Right cardiac atrium (tissue), 5 donors: ENCODE data around the gene PPME1. TPM values are rescaled to one million over a fixed set of nuclear protein-coding genes. Genes with fewer than 3 reads are reported as not detected.
"Not testable (repeated sequence)": the region's sequence is repeated elsewhere in the genome, so short reads cannot be mapped to it uniquely, and the experiment has no call there.

Experiments
- ATAC-seq, 2 donors: fragments of 200-7000 bp; cut with Tn5 transposase; one replicate each; pipeline versions ENCODE4 v1.8.0 to v1.9.1; 2020; ENCODE audit warnings: moderate library complexity in 2 of 2, mild to moderate bottlenecking in 1 of 2
- DNase-seq, 3 donors: peaks; one replicate each; pipeline ENCODE4 v3.0.0-alpha.2; 2020
- H3K27ac ChIP-seq: one replicate; pipeline ENCODE4 v1.5.1; 2013; ENCODE audit warnings: mild to moderate bottlenecking, low read length, control low read depth, moderate library complexity
- H3K27me3 ChIP-seq: one replicate; pipeline ENCODE4 v1.6.1; 2013; ENCODE audit not compliant: control insufficient read depth, insufficient read depth
- H3K4me1 ChIP-seq: one replicate; pipeline ENCODE4 v1.6.1; 2013; ENCODE audit warnings: low read length; ENCODE audit not compliant: control insufficient read depth, insufficient read depth
- H3K4me3 ChIP-seq: one replicate; pipeline ENCODE4 v1.5.1; 2013; ENCODE audit warnings: low read length, control low read depth
- H3K9me3 ChIP-seq: one replicate; pipeline ENCODE4 v1.6.1; 2013; ENCODE audit warnings: low read length; ENCODE audit not compliant: control insufficient read depth
- WGBS: extraction: QIAGEN DNeasy Blood & Tissue Kit; methylation state at CpG from one replicate; pipeline ENCODE4 v1.1.7; 2013; 5-methylcytosine and 5-hydroxymethylcytosine counted together
- intact Hi-C, 4 donors: fragments of 100-400 bp; cut with DNase I; formaldehyde crosslinking; loops; one replicate each; pipeline versions ENCODE4 v1.11.0 to v1.14.0; 2022 to 2023
- long read RNA-seq, 4 donors: library from polyadenylated mRNA; unstranded; transcript quantifications; one replicate each; pipeline ENCODE4 v2.0.0, GENCODE V29; 2020 to 2021
- polyA plus RNA-seq: library from polyadenylated mRNA; stranded (reverse); fragments of 200-250 nt; gene quantifications from one replicate; pipeline ENCODE4 v1.2.3, GENCODE V29; 2013
- total RNA-seq, 4 donors: library from RNA; stranded (reverse); fragmentation: NEBNext Ultra II Directional; extraction: Animal tissue kit (Norgen Biotek cat#: 25700); gene quantifications; one replicate each; pipeline ENCODE4 v1.2.1, GENCODE V29; 2021
- donor health status: healthy with polysubstance abuse.
- donor health status: DM: no; HTN: yes; CAD: no.
- donor health status: DM: no; HTN: no; CAD: no.
- donor health status: DM: no; HTN: yes; CAD: no; lungs with severe emphysema.
- donor health status: DM: yes; HTN: yes; CAD: no.

PPME1 gene
- 10 to 100 TPM; 31.3 to 38.5 (median 35.2) TPM for total RNA-seq
- 29.3 TPM for polyA plus RNA-seq
- long read RNA-seq, donor 1, transcript PPME1-201 (14 exons, 2,677 nt), result major isoform, 92 of 102 reads
- long read RNA-seq, donor 1, partial matches to known transcripts, result 4 of 102 reads
- long read RNA-seq, donor 1, other reads (novel, unspliced or antisense), result 6 of 102 reads
- long read RNA-seq, donor 2, transcript PPME1-201 (14 exons, 2,677 nt), result major isoform, 33 of 37 reads
- long read RNA-seq, donor 2, partial matches to known transcripts, result 3 of 37 reads
- long read RNA-seq, donor 2, other reads (novel, unspliced or antisense), result 1 of 37 reads
- long read RNA-seq, donor 3, full-length matches to known transcripts, result 249 of 275 reads
- long read RNA-seq, donor 3, partial matches to known transcripts, result 10 of 275 reads
- long read RNA-seq, donor 3, other reads (novel, unspliced or antisense), result 16 of 275 reads
- long read RNA-seq, donor 4, transcript PPME1-201 (14 exons, 2,677 nt), result major isoform, 44 of 52 reads
- long read RNA-seq, donor 4, partial matches to known transcripts, result 4 of 52 reads
- long read RNA-seq, donor 4, other reads (novel, unspliced or antisense), result 3 of 52 reads

GRCh38 chr11:74170694-74171629 lies at the start of gene PPME1, which contains the start of gene C2CD3:
PPME1 (plus strand) TSS chr11:74171289; CDS start chr11:74171422, 133 bp downstream.
C2CD3 (minus strand) TSS chr11:74171002; CDS start chr11:74170792, 210 bp downstream.
- H3K9me3 ChIP-seq, result no peaks in the 10 kb centered on the region
- intact Hi-C loops, result no loop called here

GRCh38 chr11:74121804-74122203 lies 49.3 kb upstream of the PPME1 start:
- Histone ChIP-seq H3K4me1 (no peaks in the 10 kb centered on the region), H3K27me3 (no peaks in the 10 kb centered on the region), H3K4me3 (no peak overlapping the region), H3K27ac (no peak overlapping the region), H3K9me3 (no peaks in the 10 kb centered on the region)
- ATAC-seq, result no peak
- intact Hi-C loops, result no loop called here
- 86% methylated on average over 5 of the region's 5 CpGs for WGBS
- no peak for DNase-seq

More at GRCh38 chr11:74170694-74171629, at the start of gene PPME1, which contains the start of gene C2CD3:
- Histone ChIP-seq H3K4me1 (peaks cover 3% of the 10 kb centered on the region), H3K27ac (peak within 1 kb of the TSS; percentile 56), H3K27me3 (no peaks in the 10 kb centered on the region), H3K4me3 (peak within 1 kb of the TSS; percentile 87)
- whole genome bisulfite sequencing, result under 1% methylated on average over 68 of the region's 68 CpGs
- DNase-seq (peak; percentile 98 to 99 (median 99)), ATAC-seq (peak; percentile 98 to 100)

GRCh38 chr11:74123008-74123448 lies 48.1 kb upstream of the PPME1 start:
- H3K4me3 ChIP-seq, result no peak overlapping the region
- no peak for ATAC-seq
- no peaks in the 10 kb centered on the region for H3K9me3 ChIP-seq
- no peak for DNase-seq
- intact Hi-C loops, result no loop called here
- no peak overlapping the region for H3K27ac ChIP-seq
- H3K4me1 ChIP-seq, result no peaks in the 10 kb centered on the region
- no peaks in the 10 kb centered on the region for H3K27me3 ChIP-seq

GRCh38 chr11:74129121-74129520 lies 42.0 kb upstream of the PPME1 start:
- WGBS, result 97% methylated on average over 27 of the region's 33 CpGs

GRCh38 chr11:74132833-74133232 lies 38.3 kb upstream of the PPME1 start:
- no peaks in the 10 kb centered on the region for H3K9me3 ChIP-seq
- no peak overlapping the region for H3K4me3 ChIP-seq
- DNase-seq (no peak), ATAC-seq (no peak)
- intact Hi-C loops, result no loop called here
- no peak overlapping the region for H3K27ac ChIP-seq
- peaks cover 1% of the 10 kb centered on the region for H3K4me1 ChIP-seq
- WGBS, result 91% methylated on average over 3 of the region's 3 CpGs
- H3K27me3 ChIP-seq, result no peaks in the 10 kb centered on the region

More at GRCh38 chr11:74129121-74129520, 42.0 kb upstream of the PPME1 start:
- H3K4me3 ChIP-seq, H3K9me3 ChIP-seq, H3K27ac ChIP-seq, H3K27me3 ChIP-seq, intact Hi-C loops, DNase-seq, ATAC-seq, H3K4me1 ChIP-seq: not testable (repeated sequence)

- DNase-seq, result no peak
- Histone ChIP-seq H3K4me1 (peaks cover 1% of the 10 kb centered on the region), H3K27ac (no peak overlapping the region), H3K4me3 (no peak overlapping the region), H3K27me3 (no peaks in the 10 kb centered on the region), H3K9me3 (no peaks in the 10 kb centered on the region)
- WGBS, result 97% methylated on average over 3 of the region's 3 CpGs
- no peak for ATAC-seq
- intact Hi-C loops, result no loop called here
Observed at GRCh38 chr11:74133436-74133835, 37.7 kb upstream of the PPME1 start.

GRCh38 chr11:74134661-74135060 lies 36.4 kb upstream of the PPME1 start:
- intact Hi-C loops, result no loop called here
- DNase-seq, result no peak
- Histone ChIP-seq H3K4me1 (peaks cover 1% of the 10 kb centered on the region), H3K27me3 (no peaks in the 10 kb centered on the region), H3K27ac (no peak overlapping the region), H3K9me3 (no peaks in the 10 kb centered on the region), H3K4me3 (no peak overlapping the region)
- ATAC-seq, result no peak
- 98% methylated on average over 3 of the region's 3 CpGs for WGBS

GRCh38 chr11:74135127-74135840 lies 35.8 kb upstream of the PPME1 start:
- Histone ChIP-seq H3K4me3 (no peak overlapping the region), H3K4me1 (peaks cover 1% of the 10 kb centered on the region), H3K27ac (no peak overlapping the region), H3K9me3 (no peaks in the 10 kb centered on the region), H3K27me3 (no peaks in the 10 kb centered on the region)
- intact Hi-C loops, result no loop called here
- DNase-seq (no peak), ATAC-seq (no peak)
- WGBS, result 88% methylated on average over 3 of the region's 3 CpGs

- no peak overlapping the region for H3K4me3 ChIP-seq
- intact Hi-C loops, result no loop called here
- H3K4me1 ChIP-seq, result peaks cover 4% of the 10 kb centered on the region
- no peaks in the 10 kb centered on the region for H3K9me3 ChIP-seq
- 74% methylated on average over 2 of the region's 2 CpGs for WGBS
- no peak overlapping the region for H3K27ac ChIP-seq
- no peaks in the 10 kb centered on the region for H3K27me3 ChIP-seq
- ATAC-seq (no peak), DNase-seq (no peak)
Observed at GRCh38 chr11:74138021-74138420, 33.1 kb upstream of the PPME1 start.

- Histone ChIP-seq H3K4me3 (no peak overlapping the region), H3K9me3 (no peaks in the 10 kb centered on the region), H3K4me1 (peaks cover 4% of the 10 kb centered on the region), H3K27me3 (no peaks in the 10 kb centered on the region), H3K27ac (no peak overlapping the region)
- peak; percentile 68 to 74 for ATAC-seq
- no peak for DNase-seq
- 36% methylated on average over 2 of the region's 2 CpGs for WGBS
- intact Hi-C loops, result no loop called here
Observed at GRCh38 chr11:74138572-74138971, 32.5 kb upstream of the PPME1 start.
